ENCODE measurements around the gene SNX7. TPM values are rescaled to one million over a fixed set of nuclear protein-coding genes. Genes with fewer than 3 reads are reported as not detected.

SNX7 gene, protein sequence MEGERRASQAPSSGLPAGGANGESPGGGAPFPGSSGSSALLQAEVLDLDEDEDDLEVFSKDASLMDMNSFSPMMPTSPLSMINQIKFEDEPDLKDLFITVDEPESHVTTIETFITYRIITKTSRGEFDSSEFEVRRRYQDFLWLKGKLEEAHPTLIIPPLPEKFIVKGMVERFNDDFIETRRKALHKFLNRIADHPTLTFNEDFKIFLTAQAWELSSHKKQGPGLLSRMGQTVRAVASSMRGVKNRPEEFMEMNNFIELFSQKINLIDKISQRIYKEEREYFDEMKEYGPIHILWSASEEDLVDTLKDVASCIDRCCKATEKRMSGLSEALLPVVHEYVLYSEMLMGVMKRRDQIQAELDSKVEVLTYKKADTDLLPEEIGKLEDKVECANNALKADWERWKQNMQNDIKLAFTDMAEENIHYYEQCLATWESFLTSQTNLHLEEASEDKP
- total RNA-seq: not detected in 2 replicates

DNA sequence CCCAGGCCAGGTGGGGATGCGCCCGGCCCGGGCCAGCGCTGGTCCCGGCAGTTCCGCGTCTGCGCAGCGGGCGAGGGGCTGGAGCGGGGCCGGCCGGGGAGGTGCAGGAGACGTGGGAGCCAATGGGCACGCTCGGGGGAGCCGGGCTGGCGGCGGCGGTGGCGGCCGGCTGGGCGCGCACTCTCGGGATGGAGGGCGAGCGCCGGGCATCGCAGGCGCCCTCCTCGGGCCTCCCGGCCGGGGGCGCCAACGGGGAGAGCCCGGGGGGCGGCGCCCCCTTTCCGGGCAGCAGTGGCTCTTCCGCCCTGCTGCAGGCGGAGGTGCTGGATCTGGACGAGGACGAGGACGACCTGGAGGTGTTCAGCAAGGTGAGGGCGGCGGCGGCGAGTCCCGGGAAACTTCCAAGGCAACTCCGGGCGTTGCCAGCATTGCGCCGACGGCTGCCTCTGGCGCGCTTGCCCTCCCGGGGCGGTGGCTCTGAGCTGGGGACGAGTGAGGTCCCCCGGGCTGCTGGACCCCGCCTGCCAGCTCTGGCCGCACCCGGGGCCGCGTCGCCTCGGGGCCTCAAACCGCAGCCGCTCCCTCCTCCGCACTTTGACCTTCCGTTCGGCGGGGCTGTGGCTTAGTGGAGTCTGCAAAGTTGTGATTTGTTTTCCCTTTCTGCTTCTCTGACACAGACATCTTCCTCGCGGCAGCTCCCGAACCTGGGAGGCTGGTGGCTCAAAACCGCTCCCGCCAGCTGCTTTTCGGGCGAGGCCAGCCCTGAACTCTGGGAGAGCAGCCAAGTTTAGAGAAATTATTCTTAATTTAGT lies at the start of gene SNX7:
Gene SNX7 (plus strand): TSS at position 178 of the 812 bp plus-strand sequence. CDS start 11 bp downstream, at position 189.
- H3K4me3 Mint-ChIP-seq (ENCODE audit: low read depth): peak within 1 kb of the TSS; percentile 68
- no peak within 1 kb of the TSS for H3K27ac Mint-ChIP-seq
- H3K9me3 Mint-ChIP-seq: no peaks in the 10 kb centered on the region
- no peaks in the 10 kb centered on the region for H3K36me3 Mint-ChIP-seq (ENCODE audit: low read depth)
- peaks cover 8% of the 10 kb centered on the region for H3K4me1 Mint-ChIP-seq (ENCODE audit: low read depth)
- intact Hi-C loops (cut with micrococcal nuclease): no loop called here
- no peak for DNase-seq (ENCODE audit: low spot score)
- peaks cover 48% of the 10 kb centered on the region for H3K27me3 Mint-ChIP-seq (ENCODE audit: low read depth)

DNA sequence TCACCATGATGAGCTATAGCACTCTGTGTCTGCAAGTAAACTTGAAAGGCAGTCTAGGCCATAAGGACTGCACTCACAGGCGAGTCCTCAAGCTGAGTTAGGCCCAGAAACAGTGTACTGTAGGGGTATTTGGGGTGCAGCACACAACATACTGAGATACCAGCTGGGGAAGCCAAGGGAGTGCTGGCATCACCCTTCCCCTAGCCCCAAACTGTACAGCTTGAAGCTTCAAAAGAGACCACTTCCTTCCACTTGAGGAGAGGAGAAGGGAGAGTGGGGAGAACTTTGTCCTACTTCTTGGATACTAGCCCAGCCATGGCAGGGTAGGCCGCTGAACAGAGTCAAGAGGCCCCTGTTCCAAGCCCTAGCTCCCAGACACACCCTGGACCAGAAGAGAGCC lies 24.2 kb upstream of the SNX7 start:
- intact Hi-C loops (cut with micrococcal nuclease): no loop called here
- no peak for DNase-seq (ENCODE audit: low spot score)
- Mint-ChIP-seq H3K27me3 (ENCODE audit: low read depth) (no peaks in the 10 kb centered on the region), H3K4me3 (ENCODE audit: low read depth) (no peak overlapping the region), H3K9me3 (peaks cover 7% of the 10 kb centered on the region), H3K36me3 (ENCODE audit: low read depth) (no peaks in the 10 kb centered on the region), H3K4me1 (ENCODE audit: low read depth) (no peaks in the 10 kb centered on the region), H3K27ac (no peak overlapping the region)

DNA sequence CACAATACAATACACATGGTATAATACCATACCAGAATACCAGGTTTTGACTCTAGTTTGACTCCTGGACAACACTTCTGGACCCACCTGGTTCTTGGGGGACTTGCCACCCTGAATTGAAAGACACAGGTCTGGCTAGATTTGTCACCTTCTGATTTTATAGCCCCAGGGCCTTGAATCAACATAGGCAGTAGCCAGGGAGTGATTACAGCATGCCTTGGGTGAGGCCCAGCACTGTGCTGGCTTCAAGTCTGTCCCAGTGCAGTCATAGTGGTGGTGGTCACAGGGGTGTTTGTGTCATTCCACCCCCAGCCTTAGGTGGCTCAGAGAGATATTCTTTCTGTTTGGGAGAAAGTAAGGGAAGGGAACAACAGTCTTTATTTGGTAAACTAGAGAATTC lies 23.3 kb upstream of the SNX7 start:
- Mint-ChIP-seq H3K4me3 (ENCODE audit: low read depth) (no peak overlapping the region), H3K27ac (no peak overlapping the region), H3K27me3 (ENCODE audit: low read depth) (no peaks in the 10 kb centered on the region), H3K36me3 (ENCODE audit: low read depth) (no peaks in the 10 kb centered on the region), H3K4me1 (ENCODE audit: low read depth) (no peaks in the 10 kb centered on the region), H3K9me3 (peaks cover 7% of the 10 kb centered on the region)
- no peak for DNase-seq (ENCODE audit: low spot score)
- intact Hi-C loops (cut with micrococcal nuclease): no loop called here

DNA sequence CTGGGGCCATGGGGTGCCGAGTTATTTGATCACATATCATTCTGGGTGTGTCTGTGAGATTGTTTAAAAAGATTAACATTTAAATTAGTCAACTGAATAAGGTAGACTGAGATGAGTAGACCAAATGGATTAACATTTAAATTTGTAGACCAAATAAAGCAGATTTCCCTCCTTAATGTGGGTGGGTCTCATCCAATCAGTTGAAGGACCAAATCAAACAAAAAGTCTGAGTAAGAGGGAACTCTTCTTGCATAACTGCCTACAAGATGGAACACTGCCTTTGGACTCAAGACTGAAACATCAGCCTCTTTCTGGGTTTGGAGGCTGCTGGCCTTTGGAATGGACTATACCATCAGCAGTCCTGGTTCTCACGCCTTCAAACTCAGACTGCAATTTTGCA lies 17.0 kb upstream of the SNX7 start:
- H3K27ac Mint-ChIP-seq: no peak overlapping the region
- H3K27me3 Mint-ChIP-seq (ENCODE audit: low read depth): no peaks in the 10 kb centered on the region
- intact Hi-C loops (cut with micrococcal nuclease): no loop called here
- no peak for DNase-seq (ENCODE audit: low spot score)
- peaks cover 7% of the 10 kb centered on the region for H3K9me3 Mint-ChIP-seq
- no peak overlapping the region for H3K4me3 Mint-ChIP-seq (ENCODE audit: low read depth)
- H3K4me1 Mint-ChIP-seq (ENCODE audit: low read depth): no peaks in the 10 kb centered on the region
- no peaks in the 10 kb centered on the region for H3K36me3 Mint-ChIP-seq (ENCODE audit: low read depth)

DNA sequence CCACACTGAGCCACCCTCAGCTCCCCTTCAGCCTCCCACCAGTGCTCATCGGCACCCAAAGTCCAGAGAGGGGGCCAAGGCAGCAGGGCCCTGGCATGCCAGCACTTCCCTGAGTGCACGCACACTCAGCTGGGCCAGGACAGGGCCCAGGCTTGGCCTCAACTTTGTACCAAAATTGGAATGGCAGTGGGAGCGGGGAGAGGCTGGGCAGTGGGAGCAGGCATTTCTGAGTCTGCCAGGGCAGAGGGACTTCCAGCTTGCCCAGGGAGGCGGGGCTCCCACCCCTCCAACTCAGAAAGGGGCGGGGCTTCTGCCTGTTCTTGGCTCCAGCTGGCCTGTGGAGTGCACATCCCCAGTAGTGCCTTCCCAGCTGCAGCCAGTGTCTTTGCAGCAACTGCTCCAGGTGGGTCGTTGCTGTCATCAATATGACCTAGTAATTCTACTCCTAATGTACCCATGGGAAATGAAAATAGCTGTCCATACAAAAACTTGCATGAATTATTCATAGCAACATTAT lies 10.3 kb upstream of the SNX7 start:
- no peak overlapping the region for H3K4me3 Mint-ChIP-seq (ENCODE audit: low read depth)
- intact Hi-C loops (cut with micrococcal nuclease): no loop called here
- H3K9me3 Mint-ChIP-seq: no peaks in the 10 kb centered on the region
- H3K36me3 Mint-ChIP-seq (ENCODE audit: low read depth): no peaks in the 10 kb centered on the region
- DNase-seq (ENCODE audit: low spot score): no peak
- no peak overlapping the region for H3K27ac Mint-ChIP-seq
- H3K4me1 Mint-ChIP-seq (ENCODE audit: low read depth): no peaks in the 10 kb centered on the region
- no peaks in the 10 kb centered on the region for H3K27me3 Mint-ChIP-seq (ENCODE audit: low read depth)

DNA sequence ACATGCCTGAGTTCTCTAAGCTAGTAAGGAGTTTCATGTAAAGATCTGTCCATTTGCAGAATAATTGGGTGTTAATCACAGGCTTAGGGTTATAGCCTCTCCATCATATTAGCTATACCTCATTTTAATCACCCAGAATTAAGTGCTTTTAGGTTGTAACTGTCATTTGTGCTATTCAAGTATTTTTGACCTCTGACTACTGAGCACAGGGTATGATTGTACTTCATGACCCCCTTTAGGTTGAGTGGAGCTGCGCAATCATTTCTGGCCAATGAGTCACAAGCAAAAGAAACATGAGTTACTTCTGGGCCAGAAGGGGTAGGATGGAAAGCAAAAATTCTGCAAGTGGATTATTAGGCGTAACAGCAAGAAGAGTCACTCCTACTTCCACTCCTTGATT lies 8.4 kb upstream of the SNX7 start:
- H3K27ac Mint-ChIP-seq: no peak overlapping the region
- H3K4me3 Mint-ChIP-seq (ENCODE audit: low read depth): no peak overlapping the region
- no peaks in the 10 kb centered on the region for H3K36me3 Mint-ChIP-seq (ENCODE audit: low read depth)
- no peaks in the 10 kb centered on the region for H3K4me1 Mint-ChIP-seq (ENCODE audit: low read depth)
- intact Hi-C loops (cut with micrococcal nuclease): no loop called here
- H3K27me3 Mint-ChIP-seq (ENCODE audit: low read depth): no peaks in the 10 kb centered on the region
- DNase-seq (ENCODE audit: low spot score): no peak
- no peaks in the 10 kb centered on the region for H3K9me3 Mint-ChIP-seq

DNA sequence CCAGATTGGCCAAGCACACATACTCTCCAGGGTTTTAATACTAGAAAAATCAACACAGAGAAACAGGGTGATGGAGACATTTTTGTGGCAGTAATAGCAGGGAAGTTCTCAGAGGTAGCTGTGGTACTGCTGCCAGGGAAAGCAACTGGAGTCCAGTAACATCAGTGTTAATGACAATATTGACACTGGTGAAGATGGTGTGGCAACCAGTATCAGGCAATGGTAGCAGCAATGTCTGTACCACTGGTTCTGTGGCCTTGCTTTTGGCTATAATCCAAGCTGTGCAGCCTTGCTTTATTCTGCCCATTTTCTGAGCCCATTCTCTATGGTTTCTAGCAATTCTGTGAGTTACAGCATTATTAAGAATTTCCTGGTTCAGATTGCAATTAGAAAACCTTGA lies 1.6 kb upstream of the SNX7 start:
- Mint-ChIP-seq H3K36me3 (ENCODE audit: low read depth) (no peaks in the 10 kb centered on the region), H3K4me3 (ENCODE audit: low read depth) (no peak overlapping the region), H3K9me3 (no peaks in the 10 kb centered on the region), H3K4me1 (ENCODE audit: low read depth) (peaks cover 8% of the 10 kb centered on the region), H3K27me3 (ENCODE audit: low read depth) (peaks cover 48% of the 10 kb centered on the region), H3K27ac (no peak overlapping the region)
- intact Hi-C loops (cut with micrococcal nuclease): no loop called here
- DNase-seq (ENCODE audit: low spot score): no peak

DNA sequence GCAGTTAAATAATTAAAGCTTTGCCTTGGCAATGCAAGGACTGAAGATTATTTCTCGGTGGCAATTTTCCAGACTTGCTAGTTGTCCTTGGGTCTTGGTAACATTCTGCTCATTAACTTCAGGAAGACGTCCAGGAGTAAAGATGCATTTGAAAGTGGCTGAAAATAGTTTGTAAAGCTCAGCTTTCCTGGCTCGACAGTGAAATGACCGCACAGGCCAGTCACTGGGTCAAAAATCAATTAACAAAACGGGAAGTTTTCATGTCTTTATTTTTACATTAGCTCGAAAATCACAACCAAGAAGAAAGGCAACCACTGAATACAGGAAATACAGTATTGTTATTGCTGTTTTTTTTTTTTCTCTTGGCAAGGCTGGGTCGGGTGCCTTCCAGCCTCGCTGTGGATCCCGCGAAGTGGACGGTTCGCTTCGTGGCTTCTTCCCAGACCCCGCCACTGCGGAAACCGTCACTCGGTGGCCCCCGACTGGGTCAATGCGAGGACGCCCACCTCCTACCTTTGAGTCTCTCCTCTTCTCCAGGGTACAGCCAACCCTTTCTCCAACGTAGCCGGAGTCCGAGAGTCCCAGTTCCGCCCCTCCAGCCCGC lies 479 bp upstream of the SNX7 start:
- intact Hi-C loops (cut with micrococcal nuclease): no loop called here
- H3K4me1 Mint-ChIP-seq (ENCODE audit: low read depth): peaks cover 8% of the 10 kb centered on the region
- peak overlapping the region; percentile 18 for H3K4me3 Mint-ChIP-seq (ENCODE audit: low read depth)
- H3K36me3 Mint-ChIP-seq (ENCODE audit: low read depth): no peaks in the 10 kb centered on the region
- DNase-seq (ENCODE audit: low spot score): no peak
- no peak overlapping the region for H3K27ac Mint-ChIP-seq
- H3K9me3 Mint-ChIP-seq: no peaks in the 10 kb centered on the region
- H3K27me3 Mint-ChIP-seq (ENCODE audit: low read depth): peaks cover 48% of the 10 kb centered on the region

DNA sequence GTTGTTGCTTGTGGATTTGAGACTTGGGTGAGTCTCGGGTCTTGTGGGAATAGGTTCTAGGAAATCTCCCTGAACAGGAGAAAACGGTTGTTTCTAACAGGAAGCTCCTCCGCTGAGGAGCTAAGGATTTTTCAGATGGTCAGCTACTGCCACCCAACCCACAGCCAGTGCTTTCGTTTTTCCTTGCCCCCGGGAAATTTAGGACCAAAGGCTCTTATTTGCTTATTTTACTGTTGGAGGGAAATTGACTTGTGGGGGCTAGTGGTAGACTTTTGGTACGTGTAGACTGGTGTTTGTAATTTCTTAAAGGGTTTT lies 792 bp downstream of the SNX7 start:
- peaks cover 8% of the 10 kb centered on the region for H3K4me1 Mint-ChIP-seq (ENCODE audit: low read depth)
- H3K36me3 Mint-ChIP-seq (ENCODE audit: low read depth): no peaks in the 10 kb centered on the region
- H3K27me3 Mint-ChIP-seq (ENCODE audit: low read depth): peaks cover 48% of the 10 kb centered on the region
- no peak for DNase-seq (ENCODE audit: low spot score)
- H3K9me3 Mint-ChIP-seq: no peaks in the 10 kb centered on the region
- intact Hi-C loops (cut with micrococcal nuclease): no loop called here
- H3K27ac Mint-ChIP-seq: no peak overlapping the region
- peak overlapping the region; percentile 68 for H3K4me3 Mint-ChIP-seq (ENCODE audit: low read depth)

DNA sequence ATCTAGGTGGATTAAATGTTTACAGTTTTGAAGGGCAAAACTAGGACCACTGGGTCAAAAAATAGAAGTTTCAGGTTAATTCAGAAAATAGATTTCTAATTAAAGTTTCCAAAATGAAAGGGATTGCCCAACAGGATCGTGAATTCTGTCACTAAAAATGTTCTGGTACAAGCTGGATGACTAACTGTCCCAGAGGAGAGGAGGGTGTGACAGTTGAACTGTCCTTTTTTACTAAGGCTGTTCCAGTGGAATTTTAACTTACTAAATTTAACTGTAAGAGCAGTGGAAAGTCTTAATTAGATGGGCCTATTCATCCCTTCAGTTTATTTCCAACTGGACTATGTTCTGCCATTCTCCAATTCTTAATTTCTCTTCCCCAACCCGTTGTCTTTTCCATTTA lies 7.2 kb downstream of the SNX7 start:
- H3K4me3 Mint-ChIP-seq (ENCODE audit: low read depth): no peak overlapping the region
- no peak overlapping the region for H3K27ac Mint-ChIP-seq
- peaks cover 11% of the 10 kb centered on the region for H3K27me3 Mint-ChIP-seq (ENCODE audit: low read depth)
- no peak for DNase-seq (ENCODE audit: low spot score)
- H3K36me3 Mint-ChIP-seq (ENCODE audit: low read depth): no peaks in the 10 kb centered on the region
- no peaks in the 10 kb centered on the region for H3K9me3 Mint-ChIP-seq
- no peaks in the 10 kb centered on the region for H3K4me1 Mint-ChIP-seq (ENCODE audit: low read depth)
- intact Hi-C loops (cut with micrococcal nuclease): no loop called here

DNA sequence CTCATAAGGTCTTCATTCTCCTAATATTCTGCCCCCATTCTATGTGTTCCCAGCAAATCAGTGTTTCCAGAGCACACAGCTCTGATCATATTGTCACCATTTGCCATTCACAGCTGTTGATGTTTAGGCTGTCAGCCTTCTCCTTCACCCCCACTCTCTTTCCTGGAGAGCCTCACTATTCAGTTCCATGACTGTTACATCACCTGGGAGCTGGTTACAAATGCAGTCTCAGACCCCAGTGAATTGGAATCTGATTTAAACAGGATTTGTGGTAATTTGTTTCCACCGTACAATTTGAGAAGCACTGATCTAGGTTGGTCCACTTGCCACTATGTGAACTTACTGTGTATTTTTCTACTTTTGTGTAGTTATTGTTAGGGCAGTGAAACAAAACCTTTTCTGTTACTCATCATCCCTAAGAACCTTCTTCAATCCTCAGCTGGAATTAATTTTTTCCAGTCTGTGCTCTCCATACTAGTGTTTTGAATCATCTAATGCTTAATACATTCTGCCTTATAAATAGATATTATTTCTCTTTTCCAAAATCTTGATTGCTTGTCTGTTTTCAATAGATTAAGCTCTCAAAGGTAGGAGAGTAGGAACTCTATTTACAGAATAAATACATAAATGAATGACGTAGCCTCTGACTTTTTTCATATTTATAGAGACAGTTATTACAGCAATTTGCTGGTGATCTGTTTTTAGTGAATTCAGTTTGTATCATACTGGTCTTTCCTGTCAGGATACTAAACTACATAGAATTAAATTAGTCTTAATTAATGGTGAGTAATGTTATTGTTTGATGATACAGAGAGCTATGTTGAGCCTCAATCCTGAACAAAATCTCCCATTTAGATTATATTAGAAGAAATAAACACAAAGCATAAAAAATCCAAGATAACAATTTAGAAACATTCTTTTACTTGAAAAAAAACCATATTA lies 8.1 kb downstream of the SNX7 start:
- H3K9me3 Mint-ChIP-seq: no peaks in the 10 kb centered on the region
- no peak overlapping the region for H3K4me3 Mint-ChIP-seq (ENCODE audit: low read depth)
- no peaks in the 10 kb centered on the region for H3K4me1 Mint-ChIP-seq (ENCODE audit: low read depth)
- H3K36me3 Mint-ChIP-seq (ENCODE audit: low read depth): no peaks in the 10 kb centered on the region
- no peak for DNase-seq (ENCODE audit: low spot score)
- no peak overlapping the region for H3K27ac Mint-ChIP-seq
- peaks cover 2% of the 10 kb centered on the region for H3K27me3 Mint-ChIP-seq (ENCODE audit: low read depth)
- intact Hi-C loops (cut with micrococcal nuclease): no loop called here

DNA sequence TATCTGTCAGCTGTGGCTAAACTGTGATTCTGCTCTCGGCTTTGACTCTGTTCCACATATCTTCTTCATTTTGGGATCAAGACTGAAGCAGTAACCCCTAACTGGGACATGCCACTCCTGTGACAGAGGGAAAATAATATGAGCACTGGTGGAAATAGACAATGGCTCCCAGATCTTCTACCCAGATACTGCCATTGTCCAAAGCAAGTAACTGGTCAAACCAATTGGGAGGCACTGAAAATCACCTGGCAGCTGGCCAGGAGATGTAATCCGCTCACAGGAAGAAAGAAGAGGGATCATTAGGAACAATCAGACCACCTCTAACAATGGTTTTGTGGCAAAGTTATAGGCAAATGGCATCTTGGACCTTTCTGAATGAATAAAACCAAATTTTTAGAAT lies 10.7 kb downstream of the SNX7 start:
- no peak for DNase-seq (ENCODE audit: low spot score)
- H3K9me3 Mint-ChIP-seq: no peaks in the 10 kb centered on the region
- H3K4me3 Mint-ChIP-seq (ENCODE audit: low read depth): no peak overlapping the region
- no peak overlapping the region for H3K27ac Mint-ChIP-seq
- intact Hi-C loops (cut with micrococcal nuclease): no loop called here
- peaks cover 2% of the 10 kb centered on the region for H3K27me3 Mint-ChIP-seq (ENCODE audit: low read depth)
- H3K36me3 Mint-ChIP-seq (ENCODE audit: low read depth): no peaks in the 10 kb centered on the region
- H3K4me1 Mint-ChIP-seq (ENCODE audit: low read depth): no peaks in the 10 kb centered on the region

Measured in activated T-helper 2 cell treated with anti-CD3 and anti-CD28 coated beads, Interferon-gamma antibody, Interleukin-2, Interleukin-4, amounts not matched to agents 10 μg/mL and 5 μg/mL and 100 μg/mL, durations not matched to agents 14 hours and 24 hours and 36 hours (primary cell).